PFSK-1 (cell line): ENCODE measurements around the gene POLR3G.

Experiments used
- POLR2AphosphoS5 ChIP-seq: IDR thresholded peaks from 2 replicates; pipeline ENCODE4 v1.6.1; 2012; ENCODE audit warnings: low read depth, mild to moderate bottlenecking, control low read depth, low read length, moderate library complexity
- SIN3A ChIP-seq: IDR thresholded peaks from 2 replicates; pipeline ENCODE4 v1.6.1; 2012; ENCODE audit warnings: mild to moderate bottlenecking, low read length, moderate library complexity, borderline replicate concordance; ENCODE audit not compliant: insufficient read depth
- TAF1 ChIP-seq: IDR thresholded peaks from 2 replicates; pipeline ENCODE4 v1.6.1; 2012; ENCODE audit warnings: low read length, control low read depth, borderline replicate concordance; ENCODE audit not compliant: insufficient read depth

DNA sequence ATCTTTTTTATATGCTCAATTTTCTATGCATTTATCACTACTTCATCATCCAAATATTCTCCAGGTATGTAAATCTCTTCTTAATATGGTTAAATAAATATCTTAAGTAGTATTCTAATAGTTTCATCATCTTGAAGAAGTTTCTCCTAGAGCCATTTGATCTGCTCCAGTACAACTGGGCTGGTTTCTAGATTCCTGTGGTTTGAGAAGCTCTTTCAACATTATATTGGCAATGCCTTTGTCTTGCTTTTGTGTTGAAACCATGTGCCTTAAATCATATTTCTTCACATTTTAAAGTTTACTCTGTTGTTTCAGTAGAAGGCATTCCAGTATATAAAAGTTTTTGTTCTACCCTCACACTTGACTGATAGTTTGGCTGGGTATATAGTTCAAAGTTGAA lies 27.7 kb upstream of the POLR3G start:
- no peak for TF ChIP-seq POLR2AphosphoS5
- no peak for TF ChIP-seq SIN3A
- TF ChIP-seq TAF1, result no peak
